K562 (cell line): ENCODE results near the gene SYS1. TPM values are rescaled to one million over a fixed set of nuclear protein-coding genes. Genes with fewer than 3 reads are reported as not detected.

Experiments used
- ARID2 ChIP-seq: fragments of 450-650 bp; IDR thresholded peaks from 2 replicates; pipeline ENCODE4 v1.6.1; 2017; ENCODE audit warnings: antibody characterized with exemption, mild to moderate bottlenecking
- CBX5 ChIP-seq: IDR thresholded peaks from 2 replicates; pipeline ENCODE4 v1.6.1; 2014; ENCODE audit warnings: low read depth, borderline replicate concordance
- CREM ChIP-seq: IDR thresholded peaks from 2 replicates; pipeline ENCODE4 v1.6.1; 2014; ENCODE audit warnings: antibody characterized with exemption, low read depth
- DACH1 ChIP-seq: fragments of 450-650 bp; IDR thresholded peaks from 2 replicates; pipeline ENCODE4 v1.6.1; 2018; ENCODE audit not compliant: partially characterized antibody
- FOSL1 ChIP-seq: fragments of 200-800 bp; sonication (Bioruptor generic); conservative IDR thresholded peaks from 2 replicates; pipeline ENCODE4 v1.6.1; 2016; ENCODE audit warnings: missing genetic modification characterization, missing compliant biosample characterization
- FOXA1 ChIP-seq: fragments of 450-650 bp; IDR thresholded peaks from 2 replicates; pipeline ENCODE4 v1.6.1; 2016; ENCODE audit warnings: mild to moderate bottlenecking, borderline replicate concordance
- GABPA ChIP-seq: fragments of 200-800 bp; sonication (Bioruptor generic); conservative IDR thresholded peaks from 2 replicates; pipeline ENCODE4 v1.6.1; 2016; ENCODE audit warnings: low read depth, missing genetic modification characterization, missing compliant biosample characterization
- HDAC8 ChIP-seq: fragments of 450-650 bp; IDR thresholded peaks from 2 replicates; pipeline ENCODE4 v1.6.1; 2016; ENCODE audit warnings: mild to moderate bottlenecking, missing genetic modification characterization, moderate library complexity, missing compliant biosample characterization
- HLTF ChIP-seq: fragments of 450-650 bp; IDR thresholded peaks from 2 replicates; pipeline ENCODE4 v1.6.1; 2016
- ILK ChIP-seq: fragments of 450-650 bp; IDR thresholded peaks from 2 replicates; pipeline ENCODE4 v1.6.1; 2016; ENCODE audit warnings: missing genetic modification characterization, low read depth, mild to moderate bottlenecking, missing compliant biosample characterization, moderate library complexity, borderline replicate concordance
- KDM5B ChIP-seq: fragments of 200-600 bp; sonication (generic); IDR thresholded peaks from 2 replicates; pipeline ENCODE4 v1.6.1; 2012; ENCODE audit warnings: low read depth, mild to moderate bottlenecking, moderate library complexity, low read length, control low read depth, inconsistent platforms; ENCODE audit not compliant: insufficient replicate concordance
- MAZ ChIP-seq, 2 experiments: fragments of 450-650 bp in 1 of 2; sonication (generic) in 1 of 2; formaldehyde crosslinking; IDR thresholded peaks in 1 of 2; conservative IDR thresholded peaks in 1 of 2; 2 replicates each; pipeline versions ENCODE4 v1.4.0 to v1.5.0; 2020; ENCODE audit warnings: mild to moderate bottlenecking in 1 of 2, missing genetic modification reagents in 1 of 2
- MNT ChIP-seq, 2 experiments: fragments of 450-650 bp; conservative IDR thresholded peaks; 2 replicates each; pipeline ENCODE4 v1.6.1; 2017; ENCODE audit warnings: mild to moderate bottlenecking in 2 of 2, moderate library complexity in 2 of 2
- NR2C1 ChIP-seq, 2 experiments: fragments of 450-650 bp; IDR thresholded peaks; 2 replicates each; pipeline ENCODE4 v1.6.1; 2017; ENCODE audit warnings: mild to moderate bottlenecking in 2 of 2, antibody characterized with exemption in 1 of 2, inconsistent platforms in 1 of 2, missing compliant biosample characterization in 1 of 2, missing genetic modification characterization in 1 of 2
- NRF1 ChIP-seq, 2 experiments: fragments of 450-650 bp; IDR thresholded peaks in 1 of 2; conservative IDR thresholded peaks in 1 of 2; 2 replicates each; pipeline ENCODE4 v1.6.1; 2014; ENCODE audit warnings: mild to moderate bottlenecking in 2 of 2
- PML ChIP-seq: IDR thresholded peaks from 2 replicates; pipeline ENCODE4 v1.6.1; 2012; ENCODE audit warnings: low read length, inconsistent platforms
- RBM22 ChIP-seq: fragments of 200-400 bp; formaldehyde crosslinking; IDR thresholded peaks from 2 replicates; pipeline ENCODE4 v1.6.1; 2018; ENCODE audit warnings: low read length, low read depth; ENCODE audit not compliant: poor library complexity, severe bottlenecking
- RHOXF2B ChIP-seq: fragments of 250-450 bp; sonication (Bioruptor Pico); conservative IDR thresholded peaks from 2 replicates; pipeline ENCODE4 v1.5.1; 2021
- SREBF1 ChIP-seq: fragments of 150-350 bp; IDR thresholded peaks from 2 replicates; pipeline ENCODE4 v1.6.1; 2014; ENCODE audit warnings: antibody characterized with exemption, low read depth, low read length, borderline replicate concordance
- TBP ChIP-seq: optimal IDR thresholded peaks from 2 replicates; pipeline ENCODE3; 2011; ENCODE audit warnings: low read depth, low read length, improper control_type of control experiment
- TGIF2 ChIP-seq: sonication (generic); formaldehyde crosslinking; IDR thresholded peaks from 2 replicates; pipeline ENCODE4 v1.8.1; 2022; ENCODE audit warnings: mild to moderate bottlenecking, missing genetic modification reagents, moderate library complexity
- ZBTB7A ChIP-seq: IDR thresholded peaks from 2 replicates; pipeline ENCODE4 v1.6.1; 2011; ENCODE audit warnings: low read depth, mild to moderate bottlenecking, low read length, moderate library complexity, borderline replicate concordance; ENCODE audit not compliant: control insufficient read depth
- ZBTB8A ChIP-seq: fragments of 450-650 bp; IDR thresholded peaks from 2 replicates; pipeline ENCODE4 v1.6.1; 2018; ENCODE audit warnings: mild to moderate bottlenecking, moderate library complexity; ENCODE audit not compliant: partially characterized antibody
- ZKSCAN1 ChIP-seq: fragments of 150-350 bp; IDR thresholded peaks from 2 replicates; pipeline ENCODE4 v1.6.1; 2016; ENCODE audit warnings: low read depth, low read length
- ZNF444 ChIP-seq: fragments of 250-450 bp; sonication (Bioruptor Pico); IDR thresholded peaks from 2 replicates; pipeline ENCODE4 v1.4.0; 2020; ENCODE audit warnings: mild to moderate bottlenecking, moderate library complexity
- ZNF655 ChIP-seq: fragments of 250-450 bp; sonication (Bioruptor Pico); IDR thresholded peaks from 2 replicates; pipeline ENCODE4 v1.5.0; 2021
- ZNF717 ChIP-seq: fragments of 250-450 bp; sonication (Bioruptor Pico); IDR thresholded peaks from 2 replicates; pipeline ENCODE4 v1.5.0; 2021
- ZNF785 ChIP-seq: fragments of 250-450 bp; sonication (Bioruptor Pico); IDR thresholded peaks from 2 replicates; pipeline ENCODE4 v1.4.0; 2020; ENCODE audit warnings: mild to moderate bottlenecking
- polyA plus RNA-seq, 8 experiments: library from polyadenylated mRNA; depleted of rRNA in 4 of 8; stranded (reverse) in 5 of 8; unstranded in 3 of 8; fragments of >200 nt; fragmentation: Nextera tagmentation in 2 of 8; fragmentation: Illumina TruSeq in 1 of 8; extraction: Ambion mirVana in 2 of 8; extraction: Trizol in 1 of 8; gene quantifications; 2 replicates each; pipeline versions ENCODE4 v1.2.1 to v1.2.3, GENCODE V29; 2011 to 2014; ENCODE audit warnings: inconsistent platforms in 1 of 8, missing spikeins in 1 of 8
- total RNA-seq, 7 experiments: library from RNA; depleted of rRNA in 6 of 7; stranded (reverse); fragments of >200 nt in 6 of 7; fragmentation: Illumina TruSeq in 2 of 7; extraction: Trizol in 2 of 7; gene quantifications; 2 replicates each; pipeline versions ENCODE4 v1.2.1 to v1.2.3, GENCODE V29; 2011 to 2021; ENCODE audit warnings: low replicate concordance in 1 of 7

The SYS1 gene
- total and polyA plus RNA-seq, 9 of the 15 experiments (the other 6 are each of a cell fraction or from before 2014, with no cell fraction given) = 11.1 to 25.2 (median 17.5) TPM

GRCh38 chr20:45362804-45363610 is at the start of gene SYS1 (continued):
- TF ChIP-seq ZNF655 (CRISPR knock-in tag) = no peak
- no peak for TF ChIP-seq ZBTB8A
- TF ChIP-seq FOXA1 = no peak
- TF ChIP-seq HLTF = no peak
- peak; percentile 89 for TF ChIP-seq RBM22
- TF ChIP-seq CBX5 = no peak
- TF ChIP-seq PML = peak; percentile 49; the same call in 1 of the 2 replicates
- TF ChIP-seq ZBTB7A = 0 out of 2 replicates have a peak, but pooled peaks have one; percentile 54
- no peak for TF ChIP-seq RHOXF2B
- TF ChIP-seq TGIF2 = no peak
- peak; percentile 70 for TF ChIP-seq CREM
- TF ChIP-seq GABPA (tag) = peak; percentile 95
- no peak for TF ChIP-seq ZNF444
- TF ChIP-seq HDAC8 = no peak
- TF ChIP-seq NR2C1 (IDR thresholded peaks at IDR 0.05) = peak; percentile 97
- TF ChIP-seq NR2C1 (tag; IDR thresholded peaks at IDR 0.05) = peak; percentile 98
- TF ChIP-seq ZKSCAN1 = 0 out of 2 replicates have a peak, but pooled peaks have one; percentile 8
- peak; percentile 66 for TF ChIP-seq KDM5B
- no peak for TF ChIP-seq FOSL1 (tag)
- TF ChIP-seq ILK (tag) = no peak
- no peak for TF ChIP-seq ARID2
- peak; percentile 46 for TF ChIP-seq DACH1
- TF ChIP-seq NRF1 (conservative IDR thresholded peaks at IDR 0.05 in 1 of 2, IDR thresholded peaks at IDR 0.05 in 1 of 2) = peak; percentile 100
- no peak for TF ChIP-seq ZNF785 (CRISPR knock-in tag)
- TF ChIP-seq MAZ (CRISPR knock-in tag; conservative IDR thresholded peaks at IDR 0.05 in 1 of 2, IDR thresholded peaks at IDR 0.05 in 1 of 2) = peak; percentile 76 to 89; a peak in 3 of 4 replicates
- TF ChIP-seq ZNF717 (CRISPR knock-in tag) = no peak
- TF ChIP-seq TBP = peak; percentile 70
- TF ChIP-seq SREBF1 = peak; percentile 43; the same call in 1 of the 2 replicates
- TF ChIP-seq MNT (conservative IDR thresholded peaks at IDR 0.05) = peak; percentile 91 to 96
